Vagina (tissue), 2 donors: Measurements from ENCODE around the gene DNAJA2.

ENCODE experiments used
- POLR2A ChIP-seq, 2 donors: fragments of 450-650 bp; IDR thresholded peaks; one replicate each; pipeline ENCODE4 v1.6.1; 2017; ENCODE audit warnings: antibody characterized with exemption in 2 of 2, mild to moderate bottlenecking in 2 of 2, moderate library complexity in 2 of 2
- POLR2AphosphoS5 ChIP-seq, 2 donors: sonication (generic); formaldehyde crosslinking; IDR thresholded peaks; one replicate each; pipeline ENCODE4 v1.9.0; 2017; ENCODE audit warnings: antibody characterized with exemption in 2 of 2, mild to moderate bottlenecking in 2 of 2, low read depth in 1 of 2; ENCODE audit not compliant: insufficient read depth in 1 of 2
- TF ChIP-seq, protein P1 (sequence below), 3 experiments: fragments of 450-650 bp in 2 of 3; fragments of 200-600 bp in 1 of 3; sonication (generic) in 1 of 3; IDR thresholded peaks; one replicate each; pipeline ENCODE4 v1.5.1; 2017 to 2019; ENCODE audit warnings: antibody characterized with exemption in 3 of 3, mild to moderate bottlenecking in 2 of 3, moderate library complexity in 2 of 3

DNA sequence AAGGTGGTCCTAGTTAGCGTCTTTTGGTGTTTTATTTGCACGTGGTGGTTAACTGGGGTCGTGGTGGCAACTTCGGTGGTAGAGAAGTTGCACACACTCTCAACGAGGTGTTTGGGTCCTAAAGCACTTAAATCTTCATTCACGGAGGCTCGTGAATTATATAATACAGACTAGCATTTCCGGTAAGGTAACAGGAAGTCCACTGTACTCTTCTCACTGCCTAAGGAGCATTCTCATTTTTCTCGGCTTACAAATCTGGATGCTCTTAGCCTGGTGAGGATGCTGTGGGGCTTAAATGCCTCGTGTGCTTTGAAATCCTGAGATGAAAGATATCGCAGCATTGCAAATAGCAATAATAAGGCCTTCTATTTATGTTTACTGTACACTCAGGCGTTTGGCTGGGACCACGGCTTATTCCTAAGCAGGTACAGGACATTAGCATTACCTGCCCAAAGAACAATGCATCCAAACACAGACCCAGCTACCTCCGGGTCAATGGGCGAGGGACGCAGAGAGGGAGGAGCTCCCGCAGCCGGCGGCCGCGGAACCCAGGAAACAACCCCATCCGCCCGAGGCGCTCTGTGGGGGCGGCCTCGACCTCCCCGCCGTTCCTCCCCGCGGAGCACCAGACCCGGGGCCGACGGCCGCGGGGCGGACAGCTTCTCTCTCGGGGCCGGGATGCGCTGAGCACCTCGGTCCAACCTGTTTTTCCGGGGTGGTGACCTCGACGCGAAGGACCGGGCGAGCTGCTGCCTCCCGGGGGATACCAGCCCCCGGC is 856 bp downstream of the DNAJA2 start:
- TF ChIP-seq, protein P1, sequence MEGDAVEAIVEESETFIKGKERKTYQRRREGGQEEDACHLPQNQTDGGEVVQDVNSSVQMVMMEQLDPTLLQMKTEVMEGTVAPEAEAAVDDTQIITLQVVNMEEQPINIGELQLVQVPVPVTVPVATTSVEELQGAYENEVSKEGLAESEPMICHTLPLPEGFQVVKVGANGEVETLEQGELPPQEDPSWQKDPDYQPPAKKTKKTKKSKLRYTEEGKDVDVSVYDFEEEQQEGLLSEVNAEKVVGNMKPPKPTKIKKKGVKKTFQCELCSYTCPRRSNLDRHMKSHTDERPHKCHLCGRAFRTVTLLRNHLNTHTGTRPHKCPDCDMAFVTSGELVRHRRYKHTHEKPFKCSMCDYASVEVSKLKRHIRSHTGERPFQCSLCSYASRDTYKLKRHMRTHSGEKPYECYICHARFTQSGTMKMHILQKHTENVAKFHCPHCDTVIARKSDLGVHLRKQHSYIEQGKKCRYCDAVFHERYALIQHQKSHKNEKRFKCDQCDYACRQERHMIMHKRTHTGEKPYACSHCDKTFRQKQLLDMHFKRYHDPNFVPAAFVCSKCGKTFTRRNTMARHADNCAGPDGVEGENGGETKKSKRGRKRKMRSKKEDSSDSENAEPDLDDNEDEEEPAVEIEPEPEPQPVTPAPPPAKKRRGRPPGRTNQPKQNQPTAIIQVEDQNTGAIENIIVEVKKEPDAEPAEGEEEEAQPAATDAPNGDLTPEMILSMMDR (IDR thresholded peaks at IDR 0.05): no peak
- TF ChIP-seq POLR2AphosphoS5 (IDR thresholded peaks at IDR 0.05; ENCODE audit: insufficient read depth in 1 of 2, low read depth in 1 of 2): no peak
- TF ChIP-seq POLR2A (IDR thresholded peaks at IDR 0.05): no peak
